Right forelimb (tissue), 1 donor: ENCODE results near the gene JCHAIN.

Experiments
- DNase-seq: peaks from one replicate; pipeline ENCODE4 v3.0.0-alpha.2; 2018

JCHAIN gene

DNA sequence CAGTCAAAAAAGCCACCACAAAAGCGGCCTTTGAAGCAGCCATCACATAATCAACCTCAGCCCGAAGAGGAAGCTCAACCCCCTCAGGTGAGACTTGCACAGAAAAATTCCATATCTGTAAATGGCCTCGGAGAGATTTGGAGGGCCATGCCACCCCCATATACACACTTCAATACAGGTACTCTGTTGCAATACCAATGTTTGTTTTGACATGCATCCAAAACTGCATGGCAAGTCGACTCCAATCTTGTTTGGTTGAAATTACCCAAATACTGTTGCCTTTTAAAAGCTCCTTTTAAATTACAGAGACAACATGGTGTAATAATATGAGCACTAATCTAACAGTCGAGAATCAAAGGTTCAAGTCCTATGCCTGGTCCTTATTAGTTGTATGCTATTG lies 31.8 kb downstream of the JCHAIN start:
- DNase-seq: no peak

GRCh38 chr4:70632028-70632427 lies 34.3 kb downstream of the JCHAIN start:
- DNase-seq: no peak

- DNase-seq: no peak
Observed at GRCh38 chr4:70630162-70630561, 36.1 kb downstream of the JCHAIN start.

DNA sequence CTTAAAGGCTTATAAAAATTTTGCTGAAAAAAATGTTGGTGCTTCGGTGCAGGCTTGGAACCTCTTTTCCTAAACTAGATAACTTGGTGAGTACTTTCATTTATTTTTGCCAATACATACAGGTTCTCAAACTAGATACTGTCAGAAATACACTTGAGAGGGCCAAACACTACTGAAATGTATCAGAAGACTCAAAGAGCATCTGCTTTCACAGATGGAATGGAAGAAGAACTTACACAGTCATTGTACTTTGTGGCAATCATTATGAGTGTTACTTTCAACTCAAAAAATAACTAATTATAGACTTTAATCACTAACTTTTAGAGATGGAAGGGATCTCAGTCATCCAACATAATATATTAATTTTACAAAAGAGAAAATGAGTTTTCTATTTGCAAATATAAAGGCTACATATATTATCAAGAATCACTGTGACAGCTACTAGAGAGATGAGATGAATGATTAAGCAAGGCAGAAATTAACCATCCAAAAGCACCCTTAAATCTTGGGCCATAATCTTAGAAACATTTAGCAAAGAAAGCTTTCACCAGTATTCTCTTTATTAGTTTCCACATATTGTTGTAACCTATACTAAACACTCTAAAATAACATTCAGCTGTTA lies 36.7 kb downstream of the JCHAIN start:
- no peak for DNase-seq

DNA sequence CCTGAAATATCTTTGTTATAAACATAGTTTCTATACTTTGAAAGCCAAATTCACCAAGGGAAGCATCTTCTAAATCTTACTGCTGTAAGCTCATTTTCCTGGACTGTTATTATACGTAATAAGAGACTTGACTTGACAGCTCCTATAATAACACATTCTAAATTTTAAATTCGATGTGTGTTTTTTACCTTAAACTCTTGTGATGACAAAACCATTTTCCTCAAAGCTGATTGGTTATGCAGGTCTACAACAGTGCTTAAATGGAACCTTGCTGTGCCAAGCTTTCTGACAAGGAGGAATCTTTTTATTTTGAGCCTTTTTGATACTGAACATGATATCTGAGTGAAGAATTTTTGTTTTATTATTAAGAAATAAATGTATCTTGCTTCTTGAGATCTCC lies 37.9 kb downstream of the JCHAIN start, which contains the start of gene ENAM:
Gene ENAM (plus strand): TSS at position 301 of the 400 bp plus-strand sequence. CDS start 757 bp downstream, outside the sequence.
- DNase-seq: no peak

DNA sequence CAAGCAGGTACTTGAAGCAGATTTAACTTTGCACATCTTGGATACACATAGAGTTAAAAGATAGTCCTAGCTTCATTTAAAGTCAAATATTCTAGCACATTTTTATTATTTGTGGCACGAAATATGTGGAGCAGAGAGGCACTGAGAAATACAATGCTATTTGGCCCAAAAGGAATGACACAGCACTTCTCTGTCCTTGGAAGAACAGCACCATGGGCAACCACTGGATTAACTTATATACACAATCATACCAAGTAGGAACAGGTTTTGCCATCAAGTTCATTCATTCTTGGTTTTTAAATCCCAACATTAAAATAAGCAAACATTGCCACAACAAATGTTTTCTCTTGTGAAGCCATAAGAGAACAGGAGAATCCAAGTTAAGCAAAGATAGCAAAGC lies 38.7 kb downstream of the JCHAIN start:
- DNase-seq: no peak

- no peak for DNase-seq
Observed at GRCh38 chr4:70624226-70624793, 42.0 kb downstream of the JCHAIN start.

GRCh38 chr4:70623323-70623722 lies 43.0 kb downstream of the JCHAIN start:
- DNase-seq: no peak

- DNase-seq: no peak
Observed at GRCh38 chr4:70619778-70620177, 46.5 kb downstream of the JCHAIN start.

GRCh38 chr4:70619288-70619687 lies 47.0 kb downstream of the JCHAIN start:
- no peak for DNase-seq

DNA sequence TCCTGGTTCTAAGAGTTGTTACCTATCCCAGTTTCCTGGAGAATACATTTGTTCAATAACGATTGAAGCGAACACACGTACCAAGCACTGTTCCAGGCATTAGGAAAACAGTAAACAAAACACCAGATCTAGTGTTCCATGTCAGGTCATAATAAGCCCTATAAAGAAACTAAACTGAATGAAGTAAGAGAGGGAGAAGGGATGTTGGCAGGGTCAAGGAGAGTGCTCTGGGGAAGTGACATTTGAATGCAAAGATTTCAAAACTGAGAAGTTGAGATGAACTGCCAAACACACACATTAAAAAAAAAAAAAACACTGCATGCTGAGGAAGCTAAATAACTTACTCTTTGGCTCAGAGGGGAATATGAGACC lies 52.1 kb downstream of the JCHAIN start:
- DNase-seq: no peak

GRCh38 chr4:70613306-70614183 lies 52.8 kb downstream of the JCHAIN start:
- DNase-seq: no peak

- DNase-seq: no peak
Observed at GRCh38 chr4:70608324-70608723, 58.0 kb downstream of the JCHAIN start.

DNA sequence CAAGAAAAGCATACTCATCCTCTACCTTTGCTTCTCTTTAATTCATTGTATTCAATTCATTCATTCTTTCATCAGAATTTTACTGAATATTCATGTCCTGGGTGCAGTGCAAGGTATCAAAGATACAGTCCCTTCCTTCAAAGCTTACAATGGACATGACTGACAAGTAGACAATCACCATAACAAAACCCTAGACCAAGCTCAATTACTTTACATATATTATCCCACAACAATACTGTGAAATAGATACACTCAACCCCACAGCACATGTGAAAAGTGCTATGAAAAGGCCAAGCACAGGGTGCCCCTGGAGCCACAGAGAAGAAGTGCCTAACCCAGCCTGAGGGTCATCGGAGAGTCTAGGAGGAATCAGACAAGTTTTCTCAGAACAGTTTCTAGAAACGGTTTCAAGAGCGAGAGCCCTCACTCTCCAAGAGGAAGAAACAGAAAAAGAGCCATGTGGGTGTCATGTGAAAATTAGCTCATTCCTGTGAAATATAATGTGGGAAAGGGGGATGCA lies 58.9 kb downstream of the JCHAIN start:
- no peak for DNase-seq

DNA sequence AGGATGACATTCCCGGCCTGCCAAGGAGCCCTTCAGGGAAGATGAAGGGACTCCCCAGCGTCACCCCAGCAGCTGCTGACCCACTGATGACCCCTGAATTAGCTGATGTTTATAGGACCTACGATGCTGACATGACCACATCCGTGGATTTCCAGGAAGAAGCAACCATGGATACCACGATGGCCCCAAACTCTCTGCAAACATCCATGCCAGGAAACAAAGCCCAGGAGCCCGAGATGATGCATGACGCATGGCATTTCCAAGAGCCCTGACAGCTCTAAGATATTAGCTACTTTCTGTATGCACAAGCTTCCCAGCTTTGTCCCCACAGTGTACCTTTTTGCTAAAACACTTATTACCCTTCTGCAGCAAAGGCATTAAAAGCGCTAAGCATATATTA lies 59.8 kb downstream of the JCHAIN start:
- DNase-seq: no peak
